ENCODE data around the gene SLC19A1.

- TF ChIP-seq REST (IDR thresholded peaks at IDR 0.05; ENCODE audit: low read depth) (no peak), USF1 (IDR thresholded peaks at IDR 0.05) (0 out of 2 replicates have a peak, but pooled peaks have one; percentile 25), EP300 (IDR thresholded peaks at IDR 0.05; ENCODE audit: borderline replicate concordance) (0 out of 2 replicates have a peak, but pooled peaks have one; percentile 51), NFIC (IDR thresholded peaks at IDR 0.05) (peak; percentile 89), CEBPB (IDR thresholded peaks at IDR 0.05) (no peak), RAD21 (IDR thresholded peaks at IDR 0.05; ENCODE audit: low read depth) (no peak), EGR1 (IDR thresholded peaks at IDR 0.05) (no peak), MAX (IDR thresholded peaks at IDR 0.05) (peak; percentile 99), YY1 (IDR thresholded peaks at IDR 0.05; ENCODE audit: low read depth) (no peak), FOXM1 (IDR thresholded peaks at IDR 0.05; ENCODE audit: borderline replicate concordance, low read depth) (no peak)
Measured at GRCh38 chr21:45505416-45506021, 36.7 kb downstream of the SLC19A1 start.

Data from Ishikawa (cell line).